SU-DHL-6 (cell line): ENCODE data around the gene CASP8AP2.

Experiments
- EZH2phosphoT487 ChIP-seq: fragments of 200-600 bp; sonication (generic), shearing (Covaris generic); conservative IDR thresholded peaks from 2 replicates; pipeline ENCODE4 v1.6.1; 2018; ENCODE audit warnings: mild to moderate bottlenecking, antibody characterized with exemption, low read length, moderate library complexity, mixed read lengths
- TF ChIP-seq, protein P1 (sequence below): fragments of 200-600 bp; sonication (generic); IDR thresholded peaks from one replicate; pipeline ENCODE4 v1.5.1; 2017; ENCODE audit warnings: antibody characterized with exemption, mild to moderate bottlenecking, low read length, moderate library complexity; ENCODE audit not compliant: insufficient read depth, poor library complexity, severe bottlenecking

- TF ChIP-seq, protein P1, sequence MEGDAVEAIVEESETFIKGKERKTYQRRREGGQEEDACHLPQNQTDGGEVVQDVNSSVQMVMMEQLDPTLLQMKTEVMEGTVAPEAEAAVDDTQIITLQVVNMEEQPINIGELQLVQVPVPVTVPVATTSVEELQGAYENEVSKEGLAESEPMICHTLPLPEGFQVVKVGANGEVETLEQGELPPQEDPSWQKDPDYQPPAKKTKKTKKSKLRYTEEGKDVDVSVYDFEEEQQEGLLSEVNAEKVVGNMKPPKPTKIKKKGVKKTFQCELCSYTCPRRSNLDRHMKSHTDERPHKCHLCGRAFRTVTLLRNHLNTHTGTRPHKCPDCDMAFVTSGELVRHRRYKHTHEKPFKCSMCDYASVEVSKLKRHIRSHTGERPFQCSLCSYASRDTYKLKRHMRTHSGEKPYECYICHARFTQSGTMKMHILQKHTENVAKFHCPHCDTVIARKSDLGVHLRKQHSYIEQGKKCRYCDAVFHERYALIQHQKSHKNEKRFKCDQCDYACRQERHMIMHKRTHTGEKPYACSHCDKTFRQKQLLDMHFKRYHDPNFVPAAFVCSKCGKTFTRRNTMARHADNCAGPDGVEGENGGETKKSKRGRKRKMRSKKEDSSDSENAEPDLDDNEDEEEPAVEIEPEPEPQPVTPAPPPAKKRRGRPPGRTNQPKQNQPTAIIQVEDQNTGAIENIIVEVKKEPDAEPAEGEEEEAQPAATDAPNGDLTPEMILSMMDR: no peak
- no peak for TF ChIP-seq EZH2phosphoT487
Observed at GRCh38 chr6:89787660-89788328, 41.9 kb upstream of the CASP8AP2 start.
